Mesendoderm (in vitro differentiated cells): Measurements from ENCODE around the gene EYS.

Experiments used
- DNase-seq: peaks from one replicate; pipeline ENCODE4 v3.0.0; 2013
- H2AK5ac ChIP-seq: 2 replicates; pipeline ENCODE4 v1.6.1; 2013; ENCODE audit warnings: low read length, inconsistent platforms
- H2BK120ac ChIP-seq: 2 replicates; pipeline ENCODE4 v1.6.1; 2013; ENCODE audit warnings: low read depth, mild to moderate bottlenecking, low read length, moderate library complexity, mixed read lengths
- H2BK15ac ChIP-seq: replicated peaks from 2 replicates; pipeline ENCODE4 v1.6.1; 2013; ENCODE audit warnings: low read depth, mild to moderate bottlenecking, moderate library complexity
- H2BK5ac ChIP-seq: 2 replicates; pipeline ENCODE4 v1.6.1; 2013; ENCODE audit warnings: low read length, inconsistent platforms
- H3K18ac ChIP-seq: 2 replicates; pipeline ENCODE4 v1.6.1; 2013; ENCODE audit warnings: mild to moderate bottlenecking, low read length, mixed read lengths
- H3K23ac ChIP-seq: one replicate; pipeline ENCODE4 v1.6.1; 2013; ENCODE audit warnings: low read length
- H3K27ac ChIP-seq: 2 replicates; pipeline ENCODE4 v1.5.1; 2013; ENCODE audit warnings: low read depth, mild to moderate bottlenecking, inconsistent platforms, low read length, moderate library complexity
- H3K27me3 ChIP-seq: 2 replicates; pipeline ENCODE4 v1.6.1; 2013; ENCODE audit warnings: low read length, control low read depth, mild to moderate bottlenecking, inconsistent platforms; ENCODE audit not compliant: insufficient read depth, poor library complexity
- H3K36me3 ChIP-seq: 2 replicates; pipeline ENCODE4 v1.6.1; 2013; ENCODE audit warnings: low read length, inconsistent platforms; ENCODE audit not compliant: control insufficient read depth, insufficient read depth
- H3K4ac ChIP-seq: one replicate; pipeline ENCODE4 v1.6.1; 2013; ENCODE audit warnings: low read depth, mild to moderate bottlenecking, low read length, moderate library complexity
- H3K4me1 ChIP-seq: 2 replicates; pipeline ENCODE4 v1.6.1; 2013; ENCODE audit warnings: low read depth, low read length, inconsistent platforms; ENCODE audit not compliant: control insufficient read depth
- H3K4me2 ChIP-seq: 2 replicates; pipeline ENCODE4 v1.6.1; 2013; ENCODE audit warnings: low read length
- H3K4me3 ChIP-seq: 2 replicates; pipeline ENCODE4 v1.5.1; 2013; ENCODE audit warnings: mild to moderate bottlenecking, low read length
- H3K56ac ChIP-seq: one replicate; pipeline ENCODE4 v1.6.1; 2013; ENCODE audit warnings: low read length
- H3K79me1 ChIP-seq: 2 replicates; pipeline ENCODE4 v1.6.1; 2013; ENCODE audit warnings: low read length, inconsistent platforms
- H3K79me2 ChIP-seq: 2 replicates; pipeline ENCODE4 v1.6.1; 2013; ENCODE audit warnings: mild to moderate bottlenecking, low read length; ENCODE audit not compliant: control insufficient read depth, insufficient read depth
- H3K9ac ChIP-seq: 2 replicates; pipeline ENCODE4 v1.6.1; 2013; ENCODE audit warnings: low read length, inconsistent platforms
- H4K5ac ChIP-seq: one replicate; pipeline ENCODE4 v1.6.1; 2013; ENCODE audit warnings: low read length
- H4K8ac ChIP-seq: one replicate; pipeline ENCODE4 v1.6.1; 2013; ENCODE audit warnings: low read depth, mild to moderate bottlenecking, control low read depth, low read length, moderate library complexity
- WGBS: extraction: QIAGEN DNeasy Blood & Tissue Kit; methylation state at CpG from one replicate; pipeline ENCODE4 v1.1.7; 2013; ENCODE audit warnings: low lambda C conversion rate, missing lambda C conversion rate; ENCODE audit not compliant: insufficient coverage; ENCODE audit errors: extremely low coverage; 5-methylcytosine and 5-hydroxymethylcytosine counted together

Gene EYS

GRCh38 chr6:65148839-65149238 is 558.2 kb downstream of the EYS start:
- Histone ChIP-seq H3K4me3 (no peak overlapping the region), H3K4me1 (no peaks in the 10 kb centered on the region), H3K4me2 (no peak overlapping the region), H2AK5ac (no peak overlapping the region), H3K79me1 (no peaks in the 10 kb centered on the region), H3K79me2 (no peaks in the 10 kb centered on the region), H4K5ac (no peak overlapping the region), H3K9ac (no peak overlapping the region), H2BK120ac (no peak overlapping the region), H2BK15ac (no peak overlapping the region), H3K27ac (no peak overlapping the region), H3K4ac (no peak overlapping the region), H3K27me3 (no peaks in the 10 kb centered on the region), H3K56ac (no peak overlapping the region), H3K36me3 (no peaks in the 10 kb centered on the region), H3K23ac (no peak overlapping the region), H2BK5ac (no peak overlapping the region), H4K8ac (no peak overlapping the region), H3K18ac (no peak overlapping the region)
- no peak for DNase-seq
- no CpG with 5 or more reads among the region's 2 CpGs for WGBS

GRCh38 chr6:65135567-65135966 is 571.5 kb downstream of the EYS start:
- H3K9ac ChIP-seq = no peak overlapping the region

GRCh38 chr6:65126667-65127066 is 580.4 kb downstream of the EYS start:
- no peak overlapping the region for H2BK5ac ChIP-seq
- H3K79me1 ChIP-seq = no peaks in the 10 kb centered on the region
- H3K4ac ChIP-seq = no peak overlapping the region
- WGBS = no CpG with 5 or more reads among the region's 2 CpGs
- no peak overlapping the region for H4K8ac ChIP-seq
- H2AK5ac ChIP-seq = no peak overlapping the region
- H3K18ac ChIP-seq = no peak overlapping the region
- H3K79me2 ChIP-seq = no peaks in the 10 kb centered on the region
- no peak overlapping the region for H3K9ac ChIP-seq
- H2BK120ac ChIP-seq = no peak overlapping the region
- H3K56ac ChIP-seq = no peak overlapping the region
- H3K4me1 ChIP-seq = no peaks in the 10 kb centered on the region
- no peaks in the 10 kb centered on the region for H3K27me3 ChIP-seq
- H3K27ac ChIP-seq = no peak overlapping the region
- H3K23ac ChIP-seq = no peak overlapping the region
- no peak overlapping the region for H3K4me2 ChIP-seq
- H3K4me3 ChIP-seq = no peak overlapping the region
- H2BK15ac ChIP-seq = no peak overlapping the region
- peak; percentile 76 for DNase-seq
- no peak overlapping the region for H4K5ac ChIP-seq
- no peaks in the 10 kb centered on the region for H3K36me3 ChIP-seq

More at GRCh38 chr6:65135567-65135966, 571.5 kb downstream of the EYS start:
- H3K4me1 ChIP-seq = no peaks in the 10 kb centered on the region
- DNase-seq = no peak
- H3K56ac ChIP-seq = no peak overlapping the region
- no peak overlapping the region for H3K4me3 ChIP-seq
- no peak overlapping the region for H3K27ac ChIP-seq
- no peaks in the 10 kb centered on the region for H3K79me1 ChIP-seq
- no peak overlapping the region for H3K4me2 ChIP-seq
- H2AK5ac ChIP-seq = no peak overlapping the region
- no peak overlapping the region for H2BK120ac ChIP-seq
- no peaks in the 10 kb centered on the region for H3K36me3 ChIP-seq
- H4K8ac ChIP-seq = no peak overlapping the region
- no peak overlapping the region for H2BK15ac ChIP-seq
- H3K27me3 ChIP-seq = no peaks in the 10 kb centered on the region
- H3K18ac ChIP-seq = no peak overlapping the region
- H3K79me2 ChIP-seq = no peaks in the 10 kb centered on the region
- no peak overlapping the region for H3K4ac ChIP-seq
- H2BK5ac ChIP-seq = no peak overlapping the region
- no CpG with 5 or more reads among the region's 2 CpGs for WGBS
- H4K5ac ChIP-seq = no peak overlapping the region
- no peak overlapping the region for H3K23ac ChIP-seq

- H3K36me3 ChIP-seq = no peaks in the 10 kb centered on the region
- H3K4me1 ChIP-seq = no peaks in the 10 kb centered on the region
- H3K23ac ChIP-seq = no peak overlapping the region
- no peak overlapping the region for H2BK15ac ChIP-seq
- no peak overlapping the region for H3K56ac ChIP-seq
- H3K18ac ChIP-seq = no peak overlapping the region
- no peak overlapping the region for H4K8ac ChIP-seq
- DNase-seq = no peak
- H3K9ac ChIP-seq = no peak overlapping the region
- no peak overlapping the region for H4K5ac ChIP-seq
- no peak overlapping the region for H2BK120ac ChIP-seq
- no peak overlapping the region for H3K27ac ChIP-seq
- no peaks in the 10 kb centered on the region for H3K79me2 ChIP-seq
- H2AK5ac ChIP-seq = no peak overlapping the region
- no peak overlapping the region for H3K4ac ChIP-seq
- H3K4me3 ChIP-seq = no peak overlapping the region
- H3K79me1 ChIP-seq = no peaks in the 10 kb centered on the region
- H2BK5ac ChIP-seq = no peak overlapping the region
- H3K4me2 ChIP-seq = no peak overlapping the region
- no peaks in the 10 kb centered on the region for H3K27me3 ChIP-seq
- no CpG with 5 or more reads among the region's 1 CpG for WGBS
Measured at GRCh38 chr6:65123521-65123920, 583.5 kb downstream of the EYS start.

- Histone ChIP-seq H3K56ac (no peak overlapping the region), H3K27me3 (no peaks in the 10 kb centered on the region), H3K79me2 (no peaks in the 10 kb centered on the region), H3K4me3 (no peak overlapping the region), H2BK5ac (no peak overlapping the region), H3K18ac (no peak overlapping the region), H3K4ac (no peak overlapping the region), H2AK5ac (no peak overlapping the region), H4K8ac (no peak overlapping the region), H3K36me3 (no peaks in the 10 kb centered on the region), H4K5ac (no peak overlapping the region), H2BK15ac (no peak overlapping the region), H3K4me2 (no peak overlapping the region), H2BK120ac (no peak overlapping the region), H3K9ac (no peak overlapping the region), H3K23ac (no peak overlapping the region), H3K4me1 (no peaks in the 10 kb centered on the region), H3K27ac (no peak overlapping the region), H3K79me1 (no peaks in the 10 kb centered on the region)
- no peak for DNase-seq
- no CpG with 5 or more reads among the region's 3 CpGs for WGBS
Measured at GRCh38 chr6:65117817-65118409, 589.1 kb downstream of the EYS start.

- Histone ChIP-seq H3K9ac (no peak overlapping the region), H4K5ac (no peak overlapping the region), H3K23ac (no peak overlapping the region), H3K56ac (no peak overlapping the region), H3K27me3 (no peaks in the 10 kb centered on the region), H3K18ac (no peak overlapping the region), H3K4me1 (no peaks in the 10 kb centered on the region), H3K36me3 (no peaks in the 10 kb centered on the region), H2BK5ac (no peak overlapping the region), H2BK120ac (no peak overlapping the region), H3K27ac (no peak overlapping the region), H3K79me2 (no peaks in the 10 kb centered on the region), H2BK15ac (no peak overlapping the region), H3K79me1 (no peaks in the 10 kb centered on the region), H3K4me3 (no peak overlapping the region), H3K4ac (no peak overlapping the region), H2AK5ac (no peak overlapping the region), H3K4me2 (no peak overlapping the region), H4K8ac (no peak overlapping the region)
- DNase-seq = peak; percentile 8
- WGBS = no CpG with 5 or more reads among the region's 1 CpG
Measured at GRCh38 chr6:65116326-65116725, 590.7 kb downstream of the EYS start.
